SU-DHL-6 (cell line): ENCODE measurements around the gene UMAD1.

Source experiments
- CTCF ChIP-seq: fragments of 200-600 bp; sonication (generic); IDR thresholded peaks from one replicate; pipeline ENCODE4 v1.5.1; 2017; ENCODE audit warnings: antibody characterized with exemption, mild to moderate bottlenecking, low read length, moderate library complexity; ENCODE audit not compliant: insufficient read depth, poor library complexity, severe bottlenecking
- EZH2phosphoT487 ChIP-seq: fragments of 200-600 bp; sonication (generic), shearing (Covaris generic); conservative IDR thresholded peaks from 2 replicates; pipeline ENCODE4 v1.6.1; 2018; ENCODE audit warnings: mild to moderate bottlenecking, antibody characterized with exemption, low read length, moderate library complexity, mixed read lengths

- no peak for TF ChIP-seq CTCF
- no peak for TF ChIP-seq EZH2phosphoT487
Measured at GRCh38 chr7:7751243-7752092, 110.9 kb downstream of the UMAD1 start.
